Esophagus squamous epithelium (tissue), 5 donors: ENCODE measurements around the gene PGC. TPM values are rescaled to one million over a fixed set of nuclear protein-coding genes. Genes with fewer than 3 reads are reported as not detected.

Source experiments
- DNase-seq: peaks from one replicate; lab custom pipeline; 2025; lab: John Stamatoyannopoulos, UW
- H3K27ac ChIP-seq, 4 donors: fragments of 200-600 bp; sonication (generic); one replicate each; pipeline ENCODE4 v1.5.1; 2016 to 2019; ENCODE audit warnings: mild to moderate bottlenecking in 1 of 4
- H3K27me3 ChIP-seq, 4 donors: fragments of 200-600 bp; sonication (generic); 1 replicate in 3 of 4; 2 replicates in 1 of 4; pipeline versions ENCODE4 v1.5.1 to v1.6.0; 2017 to 2021; ENCODE audit warnings: antibody characterized with exemption in 1 of 4
- H3K36me3 ChIP-seq, 3 donors: fragments of 200-600 bp; sonication (generic); one replicate each; pipeline ENCODE4 v1.5.1; 2016 to 2019
- H3K4me1 ChIP-seq, 3 donors: fragments of 200-600 bp; sonication (generic); one replicate each; pipeline ENCODE4 v1.5.1; 2017 to 2019
- H3K4me3 ChIP-seq, 4 donors: fragments of 200-600 bp; sonication (generic); 1 replicate in 3 of 4; 2 replicates in 1 of 4; pipeline ENCODE4 v1.5.1; 2016 to 2019; ENCODE audit warnings: mild to moderate bottlenecking in 2 of 4, moderate library complexity in 1 of 4
- H3K9me3 ChIP-seq, 3 donors: fragments of 200-600 bp; sonication (generic); one replicate each; pipeline ENCODE4 v1.5.1; 2016 to 2019
- CTCF ChIP-seq, 6 experiments: fragments of 450-650 bp in 4 of 6; fragments of 200-600 bp in 2 of 6; sonication (generic) in 2 of 6; IDR thresholded peaks; one replicate each; pipeline ENCODE4 v1.5.1; 2016 to 2019; ENCODE audit warnings: antibody characterized with exemption in 6 of 6, mild to moderate bottlenecking in 4 of 6, moderate library complexity in 4 of 6
- POLR2A ChIP-seq, 4 donors: fragments of 450-650 bp; IDR thresholded peaks; one replicate each; pipeline ENCODE4 v1.6.1; 2017; ENCODE audit warnings: antibody characterized with exemption in 4 of 4, mild to moderate bottlenecking in 4 of 4, moderate library complexity in 3 of 4
- WGBS, 2 donors: methylation state at CpG; one replicate each; pipeline ENCODE4 v1.1.5; 2018; 5-methylcytosine and 5-hydroxymethylcytosine counted together
- intact Hi-C: fragments of 100-400 bp; cut with DNase I; formaldehyde crosslinking; loops from one replicate; pipeline ENCODE4 v1.15.0; 2022
- total RNA-seq, 4 donors: library from RNA; depleted of rRNA; stranded (reverse); fragments of >200 nt; gene quantifications; one replicate each; pipeline ENCODE4 v1.1.0, GENCODE V29; 2016
- donor health status: DM: yes; HTN: yes; CAD: no.

Gene PGC
- total RNA-seq, 4 donors from 2014 or later: 0.95 TPM; not detected in 3

- no peak overlapping the region for H3K4me3 ChIP-seq
- H3K4me1 ChIP-seq: no peaks in the 10 kb centered on the region
- 74 to 83% methylated on average over 10 to 20 of the region's 20 CpGs for WGBS, 2 donors
- H3K36me3 ChIP-seq: no peaks in the 10 kb centered on the region
- no peaks in the 10 kb centered on the region for H3K9me3 ChIP-seq
- intact Hi-C loops: no loop called here
- H3K27me3 ChIP-seq: no peaks in the 10 kb centered on the region
- no peak for TF ChIP-seq CTCF (IDR thresholded peaks at IDR 0.05)
- TF ChIP-seq POLR2A (IDR thresholded peaks at IDR 0.05): no peak
- no peak overlapping the region for H3K27ac ChIP-seq
- no peak for DNase-seq
Observed at GRCh38 chr6:41741625-41742490, 5.3 kb downstream of the PGC start.

- TF ChIP-seq CTCF (IDR thresholded peaks at IDR 0.05): no peak
- TF ChIP-seq POLR2A (IDR thresholded peaks at IDR 0.05): no peak
- WGBS, 2 donors: 40 to 52% methylated on average over 1 to 2 of the region's 13 CpGs
- H3K27ac ChIP-seq: no peak overlapping the region
Observed at GRCh38 chr6:41740366-41741162, 6.6 kb downstream of the PGC start.

GRCh38 chr6:41739041-41739440, 8.2 kb downstream of the PGC start:
- Histone ChIP-seq H3K36me3 (no peaks in the 10 kb centered on the region), H3K4me1 (peaks cover 3 to 15% (median 8%) of the 10 kb centered on the region in 3 donors), H3K27ac (no peak overlapping the region), H3K27me3 (no peaks in the 10 kb centered on the region), H3K4me3 (no peak overlapping the region), H3K9me3 (no peaks in the 10 kb centered on the region)
- DNase-seq: no peak
- 80 to 83% methylated on average over 4 of the region's 4 CpGs for WGBS, 2 donors
- TF ChIP-seq POLR2A (IDR thresholded peaks at IDR 0.05): no peak
- no peak for TF ChIP-seq CTCF (IDR thresholded peaks at IDR 0.05)
- intact Hi-C loops: no loop called here

More at GRCh38 chr6:41740366-41741162, 6.6 kb downstream of the PGC start:
- H3K4me3 ChIP-seq: no peak overlapping the region
- H3K9me3 ChIP-seq: no peaks in the 10 kb centered on the region
- H3K36me3 ChIP-seq: no peaks in the 10 kb centered on the region
- intact Hi-C loops: no loop called here
- DNase-seq: no peak
- peaks cover 3 to 6% (median 6%) of the 10 kb centered on the region in 3 donors for H3K4me1 ChIP-seq
- no peaks in the 10 kb centered on the region for H3K27me3 ChIP-seq

- H3K27me3 ChIP-seq: no peaks in the 10 kb centered on the region
- WGBS, 2 donors: 87 to 96% methylated on average over 5 to 6 of the region's 6 CpGs
- H3K4me3 ChIP-seq: no peak overlapping the region
- peaks cover 14 to 29% (median 22%) of the 10 kb centered on the region in 3 donors for H3K4me1 ChIP-seq
- TF ChIP-seq CTCF (IDR thresholded peaks at IDR 0.05) (no peak), POLR2A (IDR thresholded peaks at IDR 0.05) (no peak)
- no peaks in the 10 kb centered on the region for H3K36me3 ChIP-seq
- intact Hi-C loops: no loop called here
- no peaks in the 10 kb centered on the region for H3K9me3 ChIP-seq
- no peak for DNase-seq
- no peak overlapping the region for H3K27ac ChIP-seq
Observed at GRCh38 chr6:41737591-41738130, 9.5 kb downstream of the PGC start.
